Body of pancreas (tissue), 4 donors: Measurements from ENCODE around the gene EXOC3. TPM values are rescaled to one million over a fixed set of nuclear protein-coding genes. Genes with fewer than 3 reads are reported as not detected.

ENCODE experiments used
- ATAC-seq: fragments of 150-250 bp; one replicate; pipeline ENCODE4 v1.9.1; 2016
- DNase-seq, 4 donors: peaks; one replicate each; pipeline ENCODE4 v3.0.0-alpha.2; 2019
- H3K27ac ChIP-seq, 4 donors: fragments of 200-600 bp; sonication (generic); 1 replicate in 3 of 4; 2 replicates in 1 of 4; pipeline versions ENCODE4 v1.5.1 to v1.6.1; 2016 to 2019; ENCODE audit warnings: mild to moderate bottlenecking in 1 of 4, mixed read lengths in 1 of 4, moderate library complexity in 1 of 4
- H3K27me3 ChIP-seq, 2 donors: fragments of 200-600 bp; sonication (generic); one replicate each; pipeline ENCODE4 v1.6.0; 2016; ENCODE audit warnings: mild to moderate bottlenecking in 1 of 2
- H3K36me3 ChIP-seq, 2 donors: fragments of 200-600 bp; sonication (generic); replicated peaks in 1 of 2; 2 replicates each; pipeline ENCODE4 v1.5.1; 2016; ENCODE audit warnings: low read depth in 2 of 2; ENCODE audit not compliant: insufficient read depth in 1 of 2
- H3K4me1 ChIP-seq: fragments of 200-600 bp; sonication (generic); one replicate; pipeline ENCODE4 v1.6.0; 2016
- H3K4me3 ChIP-seq, 2 donors: fragments of 200-600 bp; sonication (generic); 1 replicate in 1 of 2; 2 replicates in 1 of 2; pipeline ENCODE4 v1.5.1; 2016 to 2019
- H3K9me3 ChIP-seq, 3 donors: fragments of 200-600 bp; sonication (generic); 1 replicate in 2 of 3; 2 replicates in 1 of 3; pipeline ENCODE4 v1.5.1; 2016
- CTCF ChIP-seq, 7 experiments: fragments of 450-650 bp in 4 of 7; fragments of 200-600 bp in 3 of 7; sonication (generic) in 3 of 7; IDR thresholded peaks; one replicate each; pipeline ENCODE4 v1.5.1; 2016 to 2019; ENCODE audit warnings: antibody characterized with exemption in 7 of 7
- POLR2A ChIP-seq, 3 donors: fragments of 450-650 bp; IDR thresholded peaks; one replicate each; pipeline ENCODE4 v1.6.1; 2016; ENCODE audit warnings: antibody characterized with exemption in 3 of 3, mild to moderate bottlenecking in 2 of 3
- WGBS, 2 donors: methylation state at CpG; one replicate each; pipeline ENCODE4 v1.1.5; 2017; 5-methylcytosine and 5-hydroxymethylcytosine counted together
- intact Hi-C: fragments of 100-400 bp; cut with DNase I; formaldehyde crosslinking; loops from one replicate; pipeline ENCODE4 v1.15.1; 2023
- total RNA-seq, 2 donors: library from RNA; depleted of rRNA; stranded (reverse); fragments of >200 nt; gene quantifications; one replicate each; pipeline ENCODE4 v1.1.0, GENCODE V29; 2016

Gene EXOC3
- total RNA-seq, 2 donors from 2014 or later: 32.2 to 79.1 TPM

- ATAC-seq (no peak), DNase-seq (no peak)
- TF ChIP-seq POLR2A (IDR thresholded peaks at IDR 0.05) (no peak), CTCF (IDR thresholded peaks at IDR 0.05) (no peak)
- intact Hi-C loops: no loop called here
- no peak overlapping the region for H3K4me3 ChIP-seq
- H3K27me3 ChIP-seq: no peaks in the 10 kb centered on the region
- 84 to 87% methylated on average over 25 to 37 of the region's 39 CpGs for WGBS, 2 donors
- no peaks in the 10 kb centered on the region for H3K9me3 ChIP-seq
- H3K27ac ChIP-seq: no peak overlapping the region
- no peaks in the 10 kb centered on the region for H3K4me1 ChIP-seq
- H3K36me3 ChIP-seq: no peaks in the 10 kb centered on the region
Measured at GRCh38 chr5:427415-428087, 15.4 kb upstream of the EXOC3 start.

- Histone ChIP-seq H3K36me3 (no peaks in the 10 kb centered on the region), H3K4me1 (no peaks in the 10 kb centered on the region), H3K4me3 (no peak overlapping the region), H3K27me3 (no peaks in the 10 kb centered on the region), H3K9me3 (no peaks in the 10 kb centered on the region), H3K27ac (no peak overlapping the region)
- 67 to 79% methylated on average over 7 to 11 of the region's 11 CpGs for WGBS, 2 donors
- ATAC-seq (no peak), DNase-seq (no peak)
- TF ChIP-seq POLR2A (IDR thresholded peaks at IDR 0.05) (no peak), CTCF (IDR thresholded peaks at IDR 0.05) (no peak)
- intact Hi-C loops: no loop called here
Measured at GRCh38 chr5:428219-428618, 14.8 kb upstream of the EXOC3 start.

GRCh38 chr5:428754-429452 lies 14.1 kb upstream of the EXOC3 start:
- no peaks in the 10 kb centered on the region for H3K36me3 ChIP-seq
- no peak for ATAC-seq
- no peaks in the 10 kb centered on the region for H3K27me3 ChIP-seq
- H3K4me3 ChIP-seq: no peak overlapping the region
- H3K4me1 ChIP-seq: no peaks in the 10 kb centered on the region
- no peak overlapping the region for H3K27ac ChIP-seq
- no peak for DNase-seq
- intact Hi-C loops: no loop called here
- no peaks in the 10 kb centered on the region for H3K9me3 ChIP-seq
- 65 to 78% methylated on average over 20 to 22 of the region's 22 CpGs for WGBS, 2 donors
- no peak for TF ChIP-seq POLR2A (IDR thresholded peaks at IDR 0.05)
- TF ChIP-seq CTCF (IDR thresholded peaks at IDR 0.05): no peak

GRCh38 chr5:429453-430188 lies 13.4 kb upstream of the EXOC3 start:
- ATAC-seq: no peak
- TF ChIP-seq POLR2A (IDR thresholded peaks at IDR 0.05) (no peak), CTCF (IDR thresholded peaks at IDR 0.05) (no peak)
- DNase-seq: no peak
- H3K36me3 ChIP-seq: no peaks in the 10 kb centered on the region
- intact Hi-C loops: no loop called here
- 56 to 67% methylated on average over 27 to 31 of the region's 35 CpGs for WGBS, 2 donors
- H3K4me3 ChIP-seq: no peak overlapping the region
- no peaks in the 10 kb centered on the region for H3K4me1 ChIP-seq
- H3K9me3 ChIP-seq: no peaks in the 10 kb centered on the region
- H3K27ac ChIP-seq: no peak overlapping the region
- H3K27me3 ChIP-seq: no peaks in the 10 kb centered on the region
